K562 treated with DMSO at 1 percent for 48 hours (cell line): Measurements from ENCODE around the gene FAM25C. TPM values are rescaled to one million over a fixed set of nuclear protein-coding genes. Genes with fewer than 3 reads are reported as not detected.

Experiments used
- total RNA-seq: library from RNA; unstranded; fragments of 300-600 nt; gene quantifications from 2 replicates; pipeline ENCODE4 v1.2.3, GENCODE V29; 2022; ENCODE audit warnings: low replicate concordance; ENCODE audit errors: extremely low read depth

The FAM25C gene
- not detected in 2 replicates for total RNA-seq

DNA sequence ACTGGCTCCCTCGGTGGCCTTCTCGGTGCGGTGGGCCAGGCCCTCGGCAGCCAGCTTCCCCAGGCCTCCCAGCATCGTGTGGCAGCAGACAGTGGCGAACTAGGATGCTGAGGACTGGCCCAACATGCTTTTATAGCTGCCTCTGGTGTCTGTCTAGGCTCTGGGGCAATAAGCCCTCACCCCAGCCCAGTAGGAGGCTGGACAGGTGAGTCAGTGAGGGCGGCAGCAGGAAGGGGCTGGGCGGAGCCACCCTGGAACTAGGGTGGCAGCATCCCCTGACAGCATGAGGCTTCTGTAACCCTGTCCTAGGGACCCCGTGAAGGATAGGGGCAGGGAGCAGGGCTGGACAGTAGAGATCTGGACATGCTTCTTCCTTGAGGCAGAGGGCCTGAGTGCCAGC is at the start of gene FAM25C:
FAM25C (minus strand) TSS at position 101 of the 400 bp plus-strand sequence; CDS start at position 75, 26 bp downstream.

Other genes starting within 250 kb of the FAM25C start
- not detected in 2 replicates for gene SYT15B, start 236.2 kb downstream of the FAM25C start, total RNA-seq
- gene NPY4R2, start 81.1 kb downstream of the FAM25C start, total RNA-seq: not detected in 2 replicates